Measurements from ENCODE around the gene XPO5. TPM values are rescaled to one million over a fixed set of nuclear protein-coding genes. Genes with fewer than 3 reads are reported as not detected.

XPO5 gene
- total and polyA plus RNA-seq, 9 of the 15 experiments (the other 6 are each of a cell fraction or from before 2014, with no cell fraction given), result 36.0 to 170 (median 99.1) TPM

GRCh38 chr6:43621078-43621835 lies 45.4 kb upstream of the XPO5 start (continued):
- TF ChIP-seq ZNF121 (CRISPR knock-in tag; conservative IDR thresholded peaks at IDR 0.05), result no peak
- no peak for TF ChIP-seq MCM5 (IDR thresholded peaks at IDR 0.05; ENCODE audit: low read depth)
- TF ChIP-seq DNMT1 (IDR thresholded peaks at IDR 0.05), result no peak
- TF ChIP-seq POU5F1 (IDR thresholded peaks at IDR 0.05; ENCODE audit: borderline replicate concordance, low read depth, low read length, partially characterized antibody), result no peak
- TF ChIP-seq POLR2AphosphoS5 (IDR thresholded peaks at IDR 0.05; ENCODE audit: control insufficient read depth, insufficient read depth, low read depth, low read length), result peak; percentile 39; the same call in 1 of the 2 replicates
- TF ChIP-seq MAFF (IDR thresholded peaks at IDR 0.05; ENCODE audit: low read length), result no peak
- no peak for TF ChIP-seq TCF7 (IDR thresholded peaks at IDR 0.05; ENCODE audit: borderline replicate concordance)
- TF ChIP-seq PRPF4 (IDR thresholded peaks at IDR 0.05; ENCODE audit: insufficient read depth, low read depth, low read length, poor library complexity, severe bottlenecking), result no peak
- no peak for TF ChIP-seq ZNF699 (CRISPR knock-in tag; IDR thresholded peaks at IDR 0.05; ENCODE audit: insufficient replicate concordance)
- TF ChIP-seq SNIP1 (IDR thresholded peaks at IDR 0.05; ENCODE audit: low read depth), result no peak
- no peak for TF ChIP-seq TAL1 (IDR thresholded peaks at IDR 0.05)
- TF ChIP-seq CREB1 (IDR thresholded peaks at IDR 0.05), result no peak
- TF ChIP-seq CREB1 (CRISPR knock-in tag; IDR thresholded peaks at IDR 0.05), result 0 out of 2 replicates have a peak, but pooled peaks have one; percentile 24
- no peak for TF ChIP-seq ETS2 (tag; IDR thresholded peaks at IDR 0.05; ENCODE audit: borderline replicate concordance, poor library complexity, severe bottlenecking)
- TF ChIP-seq TAF7 (tag; IDR thresholded peaks at IDR 0.05), result no peak
- TF ChIP-seq POLR2G (IDR thresholded peaks at IDR 0.05; ENCODE audit: low read depth, low read length), result peak; percentile 57; the same call in 1 of the 2 replicates
- TF ChIP-seq, protein P1, sequence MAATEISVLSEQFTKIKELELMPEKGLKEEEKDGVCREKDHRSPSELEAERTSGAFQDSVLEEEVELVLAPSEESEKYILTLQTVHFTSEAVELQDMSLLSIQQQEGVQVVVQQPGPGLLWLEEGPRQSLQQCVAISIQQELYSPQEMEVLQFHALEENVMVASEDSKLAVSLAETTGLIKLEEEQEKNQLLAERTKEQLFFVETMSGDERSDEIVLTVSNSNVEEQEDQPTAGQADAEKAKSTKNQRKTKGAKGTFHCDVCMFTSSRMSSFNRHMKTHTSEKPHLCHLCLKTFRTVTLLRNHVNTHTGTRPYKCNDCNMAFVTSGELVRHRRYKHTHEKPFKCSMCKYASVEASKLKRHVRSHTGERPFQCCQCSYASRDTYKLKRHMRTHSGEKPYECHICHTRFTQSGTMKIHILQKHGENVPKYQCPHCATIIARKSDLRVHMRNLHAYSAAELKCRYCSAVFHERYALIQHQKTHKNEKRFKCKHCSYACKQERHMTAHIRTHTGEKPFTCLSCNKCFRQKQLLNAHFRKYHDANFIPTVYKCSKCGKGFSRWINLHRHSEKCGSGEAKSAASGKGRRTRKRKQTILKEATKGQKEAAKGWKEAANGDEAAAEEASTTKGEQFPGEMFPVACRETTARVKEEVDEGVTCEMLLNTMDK (IDR thresholded peaks at IDR 0.05; ENCODE audit: borderline replicate concordance, insufficient read depth, low read depth, low read length, poor library complexity, severe bottlenecking), result no peak
- TF ChIP-seq TGIF2 (CRISPR knock-in tag; IDR thresholded peaks at IDR 0.05), result no peak
- TF ChIP-seq BRF2 (IDR thresholded peaks at IDR 0.05; ENCODE audit: borderline replicate concordance, insufficient read depth, insufficient read length), result no peak
- TF ChIP-seq KDM4B (IDR thresholded peaks at IDR 0.05; ENCODE audit: borderline replicate concordance in 2 of 2, low read depth in 1 of 2), result no peak
- TF ChIP-seq ZNF518B (CRISPR knock-in tag; IDR thresholded peaks at IDR 0.05), result no peak
- peak; percentile 16; the same call in 1 of the 2 replicates for TF ChIP-seq POLR2AphosphoS2 (IDR thresholded peaks at IDR 0.05; ENCODE audit: low read length)
